Panc1 (cell line): ENCODE measurements around the gene DNASE1L2. TPM values are rescaled to one million over a fixed set of nuclear protein-coding genes. Genes with fewer than 3 reads are reported as not detected.

Experiments used
- ATAC-seq: fragments of 200-7000 bp; cut with Tn5 transposase; 2 replicates; pipeline ENCODE4 v1.9.1; 2020; ENCODE audit warnings: mild to moderate bottlenecking, moderate library complexity
- BruUV-seq: library from RNA; stranded (reverse); fragments of 400-500 nt; replicated peaks from 2 replicates; lab custom pipeline; 2021; lab: Mats Ljungman, UMichigan
- CTCF ChIA-PET: fragments of 300-600 bp; sonication (Branson Sonifier 250); formaldehyde crosslinking; loops from one replicate; lab custom pipeline; 2022; ENCODE audit warnings: antibody characterized with exemption; lab: Charles Lee
- POLR2A ChIA-PET: fragments of 300-600 bp; sonication (Branson Sonifier 250); formaldehyde crosslinking; loops from one replicate; lab custom pipeline; 2022; ENCODE audit warnings: antibody characterized with exemption; lab: Charles Lee
- DNase-seq: peaks from one replicate; pipeline ENCODE4 v3.0.0-alpha.2; 2010; ENCODE audit warnings: low read depth, low spot score
- H3K27ac ChIP-seq: 2 replicates; pipeline ENCODE4 v1.5.1; 2011; ENCODE audit warnings: mild to moderate bottlenecking, low read length, inconsistent platforms
- H3K27me3 ChIP-seq: fragments of 200-500 bp; sonication (Bioruptor generic); 2 replicates; pipeline ENCODE4 v1.6.0; 2014; ENCODE audit warnings: low read length, inconsistent platforms; ENCODE audit not compliant: control insufficient read depth, insufficient read depth
- H3K36me3 ChIP-seq: fragments of 200-500 bp; sonication (Bioruptor generic); 2 replicates; pipeline ENCODE4 v1.5.1; 2014; ENCODE audit warnings: inconsistent platforms, mild to moderate bottlenecking, low read length, moderate library complexity; ENCODE audit not compliant: control insufficient read depth, insufficient read depth
- H3K4me1 ChIP-seq: 2 replicates; pipeline ENCODE4 v1.5.1; 2011; ENCODE audit warnings: inconsistent platforms, mild to moderate bottlenecking, low read length, moderate library complexity; ENCODE audit not compliant: control insufficient read depth, insufficient read depth
- H3K4me3 ChIP-seq, 2 experiments: 2 replicates each; pipeline ENCODE4 v1.5.1; 2011 to 2012; ENCODE audit warnings: low read depth in 2 of 2, low read length in 2 of 2, mild to moderate bottlenecking in 2 of 2, inconsistent platforms in 1 of 2, moderate library complexity in 1 of 2
- H3K9me3 ChIP-seq: fragments of 200-500 bp; sonication (Bioruptor generic); 2 replicates; pipeline ENCODE4 v1.5.1; 2014; ENCODE audit warnings: low read depth, mild to moderate bottlenecking, inconsistent platforms, low read length, moderate library complexity; ENCODE audit not compliant: control insufficient read depth, insufficient read depth
- POLR2AphosphoS5 ChIP-seq: IDR thresholded peaks from 2 replicates; pipeline ENCODE4 v1.6.1; 2012; ENCODE audit warnings: mild to moderate bottlenecking, low read depth, low read length, moderate library complexity
- SIN3A ChIP-seq: IDR thresholded peaks from 2 replicates; pipeline ENCODE4 v1.6.1; 2012; ENCODE audit warnings: low read depth, mild to moderate bottlenecking, low read length, moderate library complexity, borderline replicate concordance; ENCODE audit not compliant: insufficient read depth
- TCF7L2 ChIP-seq: IDR thresholded peaks from 2 replicates; pipeline ENCODE4 v1.6.1; 2011; ENCODE audit warnings: mild to moderate bottlenecking, low read depth, low read length, inconsistent platforms
- in situ Hi-C: cut with HindIII; loops from 2 replicates; pipeline ENCODE4 v1.10.0; 2016; ENCODE audit warnings: low sequenced_read_pairs, low pct_unique_long_range_greater_than_20kb
- intact Hi-C: fragments of 100-400 bp; cut with micrococcal nuclease; formaldehyde crosslinking; loops from one replicate; pipeline ENCODE4 v1.10.0; 2022; ENCODE audit not compliant: unreplicated experiment
- total RNA-seq: library from RNA; stranded (reverse); gene quantifications from one replicate; pipeline ENCODE4 v1.2.1, GENCODE V29; 2021; ENCODE audit not compliant: unreplicated experiment
- TF ChIP-seq, protein P1 (sequence below): fragments of 450-650 bp; IDR thresholded peaks from 2 replicates; pipeline ENCODE4 v1.5.1; 2017; ENCODE audit warnings: mild to moderate bottlenecking
- TF ChIP-seq, protein P2 (sequence below), 2 experiments: IDR thresholded peaks; 2 replicates each; pipeline ENCODE4 v1.6.1; 2011 to 2012; ENCODE audit warnings: low read depth in 2 of 2, control low read depth in 1 of 2, low read length in 1 of 2, mild to moderate bottlenecking in 1 of 2, moderate library complexity in 1 of 2; ENCODE audit not compliant: insufficient read depth in 1 of 2

The DNASE1L2 gene
- total RNA-seq, 1 experiment from 2014 or later = 4.4 TPM

GRCh38 chr16:2230376-2230775 is 5.9 kb upstream of the DNASE1L2 start:
- ChIA-PET CTCF (no interaction called here), POLR2A (no interaction called here)
- H3K9me3 ChIP-seq = no peaks in the 10 kb centered on the region
- H3K4me1 ChIP-seq = peaks cover 13% of the 10 kb centered on the region
- intact Hi-C loops = no loop called here
- H3K27ac ChIP-seq = no peak overlapping the region
- H3K4me3 ChIP-seq = no peak overlapping the region
- ATAC-seq (no peak), DNase-seq (no peak)
- in situ Hi-C loops = no loop called here
- H3K36me3 ChIP-seq = peaks cover 5% of the 10 kb centered on the region; the same call in 1 of the 2 replicates
- no peaks in the 10 kb centered on the region for H3K27me3 ChIP-seq
- TF ChIP-seq SIN3A (no peak), POLR2AphosphoS5 (no peak), TCF7L2 (no peak)
- TF ChIP-seq, protein P1, sequence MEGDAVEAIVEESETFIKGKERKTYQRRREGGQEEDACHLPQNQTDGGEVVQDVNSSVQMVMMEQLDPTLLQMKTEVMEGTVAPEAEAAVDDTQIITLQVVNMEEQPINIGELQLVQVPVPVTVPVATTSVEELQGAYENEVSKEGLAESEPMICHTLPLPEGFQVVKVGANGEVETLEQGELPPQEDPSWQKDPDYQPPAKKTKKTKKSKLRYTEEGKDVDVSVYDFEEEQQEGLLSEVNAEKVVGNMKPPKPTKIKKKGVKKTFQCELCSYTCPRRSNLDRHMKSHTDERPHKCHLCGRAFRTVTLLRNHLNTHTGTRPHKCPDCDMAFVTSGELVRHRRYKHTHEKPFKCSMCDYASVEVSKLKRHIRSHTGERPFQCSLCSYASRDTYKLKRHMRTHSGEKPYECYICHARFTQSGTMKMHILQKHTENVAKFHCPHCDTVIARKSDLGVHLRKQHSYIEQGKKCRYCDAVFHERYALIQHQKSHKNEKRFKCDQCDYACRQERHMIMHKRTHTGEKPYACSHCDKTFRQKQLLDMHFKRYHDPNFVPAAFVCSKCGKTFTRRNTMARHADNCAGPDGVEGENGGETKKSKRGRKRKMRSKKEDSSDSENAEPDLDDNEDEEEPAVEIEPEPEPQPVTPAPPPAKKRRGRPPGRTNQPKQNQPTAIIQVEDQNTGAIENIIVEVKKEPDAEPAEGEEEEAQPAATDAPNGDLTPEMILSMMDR = no peak
- TF ChIP-seq, protein P2, sequence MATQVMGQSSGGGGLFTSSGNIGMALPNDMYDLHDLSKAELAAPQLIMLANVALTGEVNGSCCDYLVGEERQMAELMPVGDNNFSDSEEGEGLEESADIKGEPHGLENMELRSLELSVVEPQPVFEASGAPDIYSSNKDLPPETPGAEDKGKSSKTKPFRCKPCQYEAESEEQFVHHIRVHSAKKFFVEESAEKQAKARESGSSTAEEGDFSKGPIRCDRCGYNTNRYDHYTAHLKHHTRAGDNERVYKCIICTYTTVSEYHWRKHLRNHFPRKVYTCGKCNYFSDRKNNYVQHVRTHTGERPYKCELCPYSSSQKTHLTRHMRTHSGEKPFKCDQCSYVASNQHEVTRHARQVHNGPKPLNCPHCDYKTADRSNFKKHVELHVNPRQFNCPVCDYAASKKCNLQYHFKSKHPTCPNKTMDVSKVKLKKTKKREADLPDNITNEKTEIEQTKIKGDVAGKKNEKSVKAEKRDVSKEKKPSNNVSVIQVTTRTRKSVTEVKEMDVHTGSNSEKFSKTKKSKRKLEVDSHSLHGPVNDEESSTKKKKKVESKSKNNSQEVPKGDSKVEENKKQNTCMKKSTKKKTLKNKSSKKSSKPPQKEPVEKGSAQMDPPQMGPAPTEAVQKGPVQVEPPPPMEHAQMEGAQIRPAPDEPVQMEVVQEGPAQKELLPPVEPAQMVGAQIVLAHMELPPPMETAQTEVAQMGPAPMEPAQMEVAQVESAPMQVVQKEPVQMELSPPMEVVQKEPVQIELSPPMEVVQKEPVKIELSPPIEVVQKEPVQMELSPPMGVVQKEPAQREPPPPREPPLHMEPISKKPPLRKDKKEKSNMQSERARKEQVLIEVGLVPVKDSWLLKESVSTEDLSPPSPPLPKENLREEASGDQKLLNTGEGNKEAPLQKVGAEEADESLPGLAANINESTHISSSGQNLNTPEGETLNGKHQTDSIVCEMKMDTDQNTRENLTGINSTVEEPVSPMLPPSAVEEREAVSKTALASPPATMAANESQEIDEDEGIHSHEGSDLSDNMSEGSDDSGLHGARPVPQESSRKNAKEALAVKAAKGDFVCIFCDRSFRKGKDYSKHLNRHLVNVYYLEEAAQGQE (IDR thresholded peaks at IDR 0.05; ENCODE audit: insufficient read depth in 1 of 2, low read depth in 2 of 2, low read length in 1 of 2) = no peak
- BruUV-seq = no TSS peak

- H3K27ac ChIP-seq = no peak overlapping the region
- BruUV-seq = no TSS peak
- H3K36me3 ChIP-seq = peaks cover 5% of the 10 kb centered on the region; the same call in 1 of the 2 replicates
- no peaks in the 10 kb centered on the region for H3K9me3 ChIP-seq
- POLR2A ChIA-PET = no interaction called here
- in situ Hi-C loops (no loop called here), intact Hi-C loops (no loop called here)
- H3K27me3 ChIP-seq = no peaks in the 10 kb centered on the region
- ATAC-seq (no peak), DNase-seq (no peak)
- TF ChIP-seq TCF7L2 = no peak
- no peak for TF ChIP-seq POLR2AphosphoS5
- TF ChIP-seq, protein P1 = no peak
- TF ChIP-seq, protein P2 (IDR thresholded peaks at IDR 0.05; ENCODE audit: insufficient read depth in 1 of 2, low read depth in 2 of 2, low read length in 1 of 2) = no peak
- no peak for TF ChIP-seq SIN3A
- no peak overlapping the region for H3K4me3 ChIP-seq
- CTCF ChIA-PET = no interaction called here
- H3K4me1 ChIP-seq = peaks cover 10% of the 10 kb centered on the region
These were observed 5.0 kb upstream of the DNASE1L2 start for GRCh38 chr16:2231016-2231931.
